Left forelimb (tissue), 1 donor: Measurements from ENCODE around the gene TUT7.

Source experiments
- DNase-seq: peaks from one replicate; pipeline ENCODE4 v3.0.0-alpha.2; 2018; ENCODE audit warnings: low spot score

Gene TUT7

GRCh38 chr9:86257391-86257790 is 96.8 kb downstream of the TUT7 start:
- no peak for DNase-seq

GRCh38 chr9:86256653-86257052 is 97.6 kb downstream of the TUT7 start:
- no peak for DNase-seq

- no peak for DNase-seq
Measured at GRCh38 chr9:86253577-86253976, 100.6 kb downstream of the TUT7 start.

GRCh38 chr9:86252870-86253269 is 101.3 kb downstream of the TUT7 start:
- no peak for DNase-seq

- DNase-seq: no peak
Measured at GRCh38 chr9:86250123-86250522, 104.1 kb downstream of the TUT7 start.

- DNase-seq: no peak
Measured at GRCh38 chr9:86248746-86249145, 105.5 kb downstream of the TUT7 start.

GRCh38 chr9:86246752-86247161 is 107.5 kb downstream of the TUT7 start:
- DNase-seq: no peak

- DNase-seq: no peak
Measured at GRCh38 chr9:86242071-86242470, 112.1 kb downstream of the TUT7 start.

GRCh38 chr9:86241216-86241615 is 113.0 kb downstream of the TUT7 start:
- DNase-seq: no peak

- DNase-seq: no peak
Measured at GRCh38 chr9:86238861-86239770, 115.1 kb downstream of the TUT7 start.
